Esophagus muscularis mucosa (tissue), 4 donors: Measurements from ENCODE around the gene STOX1. TPM values are rescaled to one million over a fixed set of nuclear protein-coding genes. Genes with fewer than 3 reads are reported as not detected.

Source experiments
- DNase-seq: peaks from one replicate; pipeline ENCODE4 v3.0.0-alpha.2; 2017; ENCODE audit errors: extremely low spot score
- H3K27ac ChIP-seq, 4 donors: fragments of 200-600 bp; sonication (generic); replicated peaks in 1 of 4; 1 replicate in 3 of 4; 2 replicates in 1 of 4; pipeline ENCODE4 v1.5.1; 2016 to 2019; ENCODE audit warnings: mild to moderate bottlenecking in 1 of 4
- H3K27me3 ChIP-seq, 4 donors: fragments of 200-600 bp; sonication (generic); one replicate each; pipeline versions ENCODE4 v1.5.1 to v1.6.0; 2016 to 2019
- H3K36me3 ChIP-seq, 4 donors: fragments of 200-600 bp; sonication (generic); one replicate each; pipeline ENCODE4 v1.5.1; 2016 to 2019
- H3K4me1 ChIP-seq, 4 donors: fragments of 200-600 bp; sonication (generic); one replicate each; pipeline ENCODE4 v1.5.1; 2016 to 2019
- H3K4me3 ChIP-seq, 4 donors: fragments of 200-600 bp; sonication (generic); 1 replicate in 2 of 4; 2 replicates in 2 of 4; pipeline ENCODE4 v1.5.1; 2016 to 2019; ENCODE audit warnings: mild to moderate bottlenecking in 4 of 4, moderate library complexity in 1 of 4
- H3K9me3 ChIP-seq, 4 donors: fragments of 200-600 bp; sonication (generic); 1 replicate in 3 of 4; 2 replicates in 1 of 4; pipeline ENCODE4 v1.5.1; 2016 to 2019
- CTCF ChIP-seq, 3 experiments: fragments of 200-600 bp in 2 of 3; fragments of 450-650 bp in 1 of 3; sonication (generic) in 2 of 3; IDR thresholded peaks; one replicate each; pipeline ENCODE4 v1.5.1; 2017 to 2019; ENCODE audit warnings: antibody characterized with exemption in 3 of 3, mild to moderate bottlenecking in 2 of 3, moderate library complexity in 1 of 3
- EP300 ChIP-seq: sonication (generic); formaldehyde crosslinking; IDR thresholded peaks from one replicate; pipeline ENCODE4 v1.6.1; 2017; ENCODE audit warnings: antibody characterized with exemption
- POLR2A ChIP-seq: fragments of 450-650 bp; IDR thresholded peaks from one replicate; pipeline ENCODE4 v1.6.1; 2017; ENCODE audit warnings: antibody characterized with exemption, moderate library complexity, mild to moderate bottlenecking, low read depth
- POLR2AphosphoS5 ChIP-seq, 2 donors: sonication (generic); formaldehyde crosslinking; IDR thresholded peaks; one replicate each; pipeline ENCODE4 v1.6.1; 2017; ENCODE audit warnings: antibody characterized with exemption in 2 of 2
- WGBS: methylation state at CpG from one replicate; pipeline ENCODE4 v1.1.5; 2018; 5-methylcytosine and 5-hydroxymethylcytosine counted together
- intact Hi-C: fragments of 100-400 bp; cut with DNase I; formaldehyde crosslinking; loops from one replicate; pipeline ENCODE4 v1.15.1; 2023
- total RNA-seq, 4 donors: library from RNA; depleted of rRNA; stranded (reverse); fragments of >200 nt; gene quantifications; one replicate each; pipeline versions ENCODE4 v1.1.0 to v1.2.1, GENCODE V29; 2016

The STOX1 gene
- total RNA-seq, 4 donors from 2014 or later: 3.0 to 13.6 (median 10.0) TPM

DNA sequence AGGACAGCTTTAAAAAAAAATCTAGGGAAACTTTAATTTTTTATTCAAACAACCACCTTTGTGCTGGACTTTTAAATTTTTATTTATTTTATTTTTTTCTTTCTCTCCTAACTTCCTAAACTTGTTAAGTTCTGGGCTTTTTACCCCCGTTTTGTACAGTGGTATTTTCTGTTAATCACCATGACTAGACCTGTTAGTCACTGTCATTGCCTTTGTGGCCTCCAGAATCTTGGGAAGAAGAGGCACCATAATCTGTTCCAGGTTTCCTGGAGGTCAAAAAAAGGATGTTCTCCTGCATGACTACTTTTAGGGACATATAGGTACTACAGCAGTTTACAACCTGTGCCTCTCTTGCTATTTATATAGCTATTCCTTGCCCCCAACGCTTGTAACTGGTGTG, 42.7 kb downstream of the STOX1 start:
- Histone ChIP-seq H3K36me3 (no peaks in the 10 kb centered on the region), H3K4me3 (no peak overlapping the region), H3K27ac (peak overlapping the region in 2 of 4 donors; percentile 74 to 77), H3K27me3 (no peaks in the 10 kb centered on the region), H3K4me1 (peaks cover 6 to 41% (median 33%) of the 10 kb centered on the region in 4 donors), H3K9me3 (no peaks in the 10 kb centered on the region)
- no peak for TF ChIP-seq POLR2AphosphoS5 (IDR thresholded peaks at IDR 0.05)
- no peak for TF ChIP-seq POLR2A
- TF ChIP-seq CTCF (IDR thresholded peaks at IDR 0.05): no peak
- TF ChIP-seq EP300: no peak
- WGBS: 93% methylated on average over 2 of the region's 2 CpGs
- no peak for DNase-seq
- intact Hi-C loops: no loop called here

DNA sequence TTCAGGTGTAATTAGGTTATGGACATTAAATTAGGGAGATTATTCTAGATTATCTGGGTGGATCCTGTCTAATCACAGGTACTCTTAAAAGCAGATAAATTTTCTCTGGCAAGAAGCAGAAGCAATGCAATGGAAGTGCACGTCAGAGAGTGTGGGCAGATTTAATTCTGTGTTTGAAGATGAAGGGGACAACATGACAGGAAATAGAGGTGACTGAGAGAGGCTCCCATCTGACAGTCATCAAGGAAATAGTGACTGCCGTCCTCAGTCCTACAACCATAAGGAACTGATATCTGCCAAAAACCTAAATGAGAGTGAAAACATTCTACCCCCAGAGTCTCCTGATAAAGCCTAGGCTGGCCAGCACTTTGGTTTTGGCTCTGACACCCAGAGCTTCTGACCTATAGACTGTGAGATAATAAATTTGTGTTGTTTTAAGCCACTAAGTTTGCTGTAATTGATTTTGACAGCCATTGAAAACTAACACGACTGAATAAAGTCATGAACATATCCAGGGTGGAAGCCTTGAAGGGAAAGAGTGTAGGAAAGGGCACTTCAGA, 43.3 kb downstream of the STOX1 start:
- intact Hi-C loops: no loop called here
- H3K36me3 ChIP-seq: no peaks in the 10 kb centered on the region
- no peaks in the 10 kb centered on the region for H3K9me3 ChIP-seq
- 57% methylated on average over 3 of the region's 3 CpGs for WGBS
- DNase-seq: no peak
- peaks cover 6 to 41% (median 33%) of the 10 kb centered on the region in 4 donors for H3K4me1 ChIP-seq
- H3K4me3 ChIP-seq: no peak overlapping the region
- no peaks in the 10 kb centered on the region for H3K27me3 ChIP-seq
- peak overlapping the region; percentile 69 to 77 (median 74) for H3K27ac ChIP-seq
- no peak for TF ChIP-seq EP300
- no peak for TF ChIP-seq POLR2A
- TF ChIP-seq CTCF (IDR thresholded peaks at IDR 0.05): no peak

DNA sequence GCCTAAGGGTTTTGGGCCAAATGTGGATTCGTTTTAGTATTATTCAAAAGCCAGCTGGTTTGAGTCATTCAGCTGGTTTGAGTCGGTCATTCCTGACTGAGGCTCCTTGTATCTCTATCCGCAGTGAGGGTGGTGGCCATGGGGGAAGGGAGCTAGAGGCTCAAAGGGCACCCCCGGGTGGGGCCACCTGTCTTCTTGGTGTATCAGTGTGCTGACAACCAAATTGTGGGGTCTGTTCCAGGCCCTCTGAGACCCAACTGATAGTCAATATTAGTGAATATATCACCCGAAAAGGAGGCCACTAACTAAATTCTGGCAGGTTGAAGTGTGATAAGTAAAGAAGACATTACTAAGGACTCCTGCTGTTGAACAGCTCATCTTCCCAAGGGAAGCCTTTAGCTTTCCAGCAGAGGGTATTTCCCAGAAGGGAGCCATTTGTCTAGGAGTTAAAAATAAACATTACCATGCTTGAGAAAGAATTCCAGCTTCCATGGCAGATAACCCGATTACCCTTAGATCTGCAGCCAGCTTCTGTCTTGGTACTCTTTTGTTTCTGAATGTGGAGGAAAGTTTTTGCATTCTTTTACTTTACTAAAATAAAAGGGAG, 43.9 kb downstream of the STOX1 start:
- Histone ChIP-seq H3K4me1 (peaks cover 6 to 41% (median 33%) of the 10 kb centered on the region in 4 donors), H3K9me3 (no peaks in the 10 kb centered on the region), H3K4me3 (no peak overlapping the region), H3K36me3 (no peaks in the 10 kb centered on the region), H3K27ac (peak overlapping the region; percentile 69 to 77 (median 74)), H3K27me3 (no peaks in the 10 kb centered on the region)
- DNase-seq: no peak
- intact Hi-C loops: no loop called here
- 50% methylated on average over 6 of the region's 6 CpGs for WGBS
- TF ChIP-seq POLR2AphosphoS5 (IDR thresholded peaks at IDR 0.05) (no peak), POLR2A (no peak), EP300 (no peak)

GRCh38 chr10:68871731-68872342, 44.5 kb downstream of the STOX1 start:
- WGBS: 28% methylated on average over 5 of the region's 5 CpGs
- TF ChIP-seq EP300 (no peak), POLR2AphosphoS5 (IDR thresholded peaks at IDR 0.05) (peak in 1 of 2 donors; percentile 42), CTCF (IDR thresholded peaks at IDR 0.05) (no peak), POLR2A (no peak)
- no peak for DNase-seq
- H3K27me3 ChIP-seq: no peaks in the 10 kb centered on the region
- intact Hi-C loops: no loop called here
- H3K9me3 ChIP-seq: no peaks in the 10 kb centered on the region
- no peaks in the 10 kb centered on the region for H3K36me3 ChIP-seq
- H3K4me1 ChIP-seq: peaks cover 6 to 44% (median 37%) of the 10 kb centered on the region in 4 donors
- H3K27ac ChIP-seq: peak overlapping the region; percentile 69 to 77 (median 74)
- peak overlapping the region in 1 of 4 donors; percentile 19 for H3K4me3 ChIP-seq
